ENCODE results near the gene CANT1.

The CANT1 gene

DNA sequence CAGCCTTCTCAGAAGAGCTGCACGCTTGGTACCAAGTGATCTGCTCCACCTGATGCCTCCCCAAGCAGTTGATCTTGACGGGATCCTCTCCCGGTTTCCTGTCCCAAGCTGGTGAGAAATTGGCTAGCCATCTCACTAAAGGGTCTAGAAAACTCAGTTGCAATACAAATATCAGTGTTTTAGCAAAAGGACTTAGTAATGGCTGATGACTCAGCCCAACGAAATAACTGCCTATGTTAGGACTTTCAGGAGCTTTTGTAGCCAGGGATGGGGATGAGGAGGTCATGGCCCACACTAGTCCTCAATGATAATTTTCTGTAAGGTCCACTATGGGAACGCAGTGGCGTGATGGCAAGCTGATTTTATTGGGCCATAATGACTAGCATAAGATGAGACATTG lies 41.7 kb upstream of the CANT1 start:
- TF ChIP-seq SIN3A (IDR thresholded peaks at IDR 0.05; ENCODE audit: borderline replicate concordance, insufficient read depth, low read length) (no peak), POLR2AphosphoS5 (IDR thresholded peaks at IDR 0.05; ENCODE audit: low read depth, low read length) (no peak), TAF1 (IDR thresholded peaks at IDR 0.05; ENCODE audit: borderline replicate concordance, insufficient read depth, low read length) (no peak)

GRCh38 chr17:79050551-79050950 lies 41.0 kb upstream of the CANT1 start:
- TF ChIP-seq SIN3A (IDR thresholded peaks at IDR 0.05; ENCODE audit: borderline replicate concordance, insufficient read depth, low read length) (no peak), FOXP2 (optimal IDR thresholded peaks at IDR 0.05; ENCODE audit: borderline replicate concordance, extremely low read depth, extremely low read length, insufficient read depth) (no peak), POLR2AphosphoS5 (IDR thresholded peaks at IDR 0.05; ENCODE audit: low read depth, low read length) (no peak), REST (IDR thresholded peaks at IDR 0.05; ENCODE audit: insufficient read depth in 1 of 2, low read depth in 2 of 2, low read length in 2 of 2) (no peak), TAF1 (IDR thresholded peaks at IDR 0.05; ENCODE audit: borderline replicate concordance, insufficient read depth, low read length) (no peak)

- TF ChIP-seq POLR2AphosphoS5 (IDR thresholded peaks at IDR 0.05; ENCODE audit: low read depth, low read length) (no peak), TAF1 (IDR thresholded peaks at IDR 0.05; ENCODE audit: borderline replicate concordance, insufficient read depth, low read length) (no peak), SIN3A (IDR thresholded peaks at IDR 0.05; ENCODE audit: borderline replicate concordance, insufficient read depth, low read length) (no peak), FOXP2 (optimal IDR thresholded peaks at IDR 0.05; ENCODE audit: borderline replicate concordance, extremely low read depth, extremely low read length, insufficient read depth) (no peak), REST (IDR thresholded peaks at IDR 0.05; ENCODE audit: insufficient read depth in 1 of 2, low read depth in 2 of 2, low read length in 2 of 2) (no peak)
These were observed 40.3 kb upstream of the CANT1 start for GRCh38 chr17:79049821-79050220.

DNA sequence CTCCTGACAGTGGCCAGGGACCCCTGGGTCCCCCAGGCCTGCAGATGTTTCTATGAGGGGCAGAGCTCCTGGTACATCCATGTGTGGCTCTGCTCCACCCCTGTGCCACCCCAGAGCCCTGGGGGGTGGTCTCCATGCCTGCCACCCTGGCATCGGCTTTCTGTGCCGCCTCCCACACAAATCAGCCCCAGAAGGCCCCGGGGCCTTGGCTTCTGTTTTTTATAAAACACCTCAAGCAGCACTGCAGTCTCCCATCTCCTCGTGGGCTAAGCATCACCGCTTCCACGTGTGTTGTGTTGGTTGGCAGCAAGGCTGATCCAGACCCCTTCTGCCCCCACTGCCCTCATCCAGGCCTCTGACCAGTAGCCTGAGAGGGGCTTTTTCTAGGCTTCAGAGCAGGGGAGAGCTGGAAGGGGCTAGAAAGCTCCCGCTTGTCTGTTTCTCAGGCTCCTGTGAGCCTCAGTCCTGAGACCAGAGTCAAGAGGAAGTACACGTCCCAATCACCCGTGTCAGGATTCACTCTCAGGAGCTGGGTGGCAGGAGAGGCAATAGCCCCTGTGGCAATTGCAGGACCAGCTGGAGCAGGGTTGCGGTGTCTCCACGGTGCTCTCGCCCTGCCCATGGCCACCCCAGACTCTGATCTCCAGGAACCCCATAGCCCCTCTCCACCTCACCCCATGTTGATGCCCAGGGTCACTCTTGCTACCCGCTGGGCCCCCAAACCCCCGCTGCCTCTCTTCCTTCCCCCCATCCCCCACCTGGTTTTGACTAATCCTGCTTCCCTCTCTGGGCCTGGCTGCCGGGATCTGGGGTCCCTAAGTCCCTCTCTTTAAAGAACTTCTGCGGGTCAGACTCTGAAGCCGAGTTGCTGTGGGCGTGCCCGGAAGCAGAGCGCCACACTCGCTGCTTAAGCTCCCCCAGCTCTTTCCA lies 39.5 kb upstream of the CANT1 start:
- TF ChIP-seq FOXP2 (optimal IDR thresholded peaks at IDR 0.05; ENCODE audit: borderline replicate concordance, extremely low read depth, extremely low read length, insufficient read depth), result no peak
- no peak for TF ChIP-seq TAF1 (IDR thresholded peaks at IDR 0.05; ENCODE audit: borderline replicate concordance, insufficient read depth, low read length)
- no peak for TF ChIP-seq REST (IDR thresholded peaks at IDR 0.05; ENCODE audit: insufficient read depth in 1 of 2, low read depth in 2 of 2, low read length in 2 of 2)
- TF ChIP-seq SIN3A (IDR thresholded peaks at IDR 0.05; ENCODE audit: borderline replicate concordance, insufficient read depth, low read length), result no peak
- no peak for TF ChIP-seq POLR2AphosphoS5 (IDR thresholded peaks at IDR 0.05; ENCODE audit: low read depth, low read length)

- TF ChIP-seq REST (IDR thresholded peaks at IDR 0.05; ENCODE audit: insufficient read depth in 1 of 2, low read depth in 2 of 2, low read length in 2 of 2), result no peak
- no peak for TF ChIP-seq POLR2AphosphoS5 (IDR thresholded peaks at IDR 0.05; ENCODE audit: low read depth, low read length)
- no peak for TF ChIP-seq FOXP2 (optimal IDR thresholded peaks at IDR 0.05; ENCODE audit: borderline replicate concordance, extremely low read depth, extremely low read length, insufficient read depth)
- TF ChIP-seq TAF1 (IDR thresholded peaks at IDR 0.05; ENCODE audit: borderline replicate concordance, insufficient read depth, low read length), result no peak
- TF ChIP-seq SIN3A (IDR thresholded peaks at IDR 0.05; ENCODE audit: borderline replicate concordance, insufficient read depth, low read length), result no peak
These were observed 38.6 kb upstream of the CANT1 start for GRCh38 chr17:79047923-79048825.
